NCI-H187 (cell line): ENCODE data around the gene FNDC3B.
A peak's percentile ranks its signal among the peaks of the same experiment; 100 is the strongest.

ENCODE experiments used
- DNase-seq, 2 experiments: peaks; one replicate each; lab custom pipeline; 2025; lab: John Stamatoyannopoulos, UW

The FNDC3B gene

GRCh38 chr3:172260381-172260780 is 221.0 kb downstream of the FNDC3B start:
- no peak for DNase-seq

GRCh38 chr3:172261054-172261453 is 221.7 kb downstream of the FNDC3B start:
- DNase-seq: no peak

- no peak for DNase-seq
Observed at GRCh38 chr3:172262991-172263608, 223.7 kb downstream of the FNDC3B start.

DNA sequence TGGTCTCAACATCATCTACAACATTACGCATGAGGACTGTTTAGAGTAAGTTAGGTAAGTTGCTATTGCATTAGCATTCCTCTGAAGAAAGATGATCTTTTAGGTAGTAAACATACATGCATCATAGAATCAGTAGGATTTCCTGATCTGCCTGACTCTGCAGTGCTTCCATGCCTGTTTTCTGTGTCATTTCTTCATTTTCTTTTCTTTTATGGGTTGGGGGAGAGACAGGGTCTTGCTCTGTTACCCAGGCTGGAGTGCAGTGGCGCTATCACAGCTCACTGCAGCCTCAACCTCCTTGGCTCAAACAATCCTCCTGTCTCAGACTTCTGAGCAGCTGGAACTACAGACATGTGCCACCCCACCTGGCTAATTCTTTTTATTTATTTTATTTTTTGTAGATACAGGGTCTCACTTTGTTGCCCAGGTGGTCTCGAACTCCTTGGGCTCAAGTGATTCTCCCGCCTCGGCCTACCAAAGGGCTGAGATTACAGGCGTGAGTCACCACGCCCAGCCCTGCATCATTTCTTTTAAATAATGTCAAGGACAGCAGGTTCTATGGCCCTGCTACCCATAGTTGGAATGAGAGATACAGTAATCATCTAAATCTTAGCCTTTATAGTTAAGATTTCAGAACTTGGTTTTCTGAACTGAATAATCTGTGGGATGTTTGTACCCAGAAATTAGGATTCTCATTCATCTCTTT is 224.6 kb downstream of the FNDC3B start:
- DNase-seq: no peak

GRCh38 chr3:172266103-172266502 is 226.7 kb downstream of the FNDC3B start:
- no peak for DNase-seq

GRCh38 chr3:172268425-172268824 is 229.0 kb downstream of the FNDC3B start:
- no peak for DNase-seq

DNA sequence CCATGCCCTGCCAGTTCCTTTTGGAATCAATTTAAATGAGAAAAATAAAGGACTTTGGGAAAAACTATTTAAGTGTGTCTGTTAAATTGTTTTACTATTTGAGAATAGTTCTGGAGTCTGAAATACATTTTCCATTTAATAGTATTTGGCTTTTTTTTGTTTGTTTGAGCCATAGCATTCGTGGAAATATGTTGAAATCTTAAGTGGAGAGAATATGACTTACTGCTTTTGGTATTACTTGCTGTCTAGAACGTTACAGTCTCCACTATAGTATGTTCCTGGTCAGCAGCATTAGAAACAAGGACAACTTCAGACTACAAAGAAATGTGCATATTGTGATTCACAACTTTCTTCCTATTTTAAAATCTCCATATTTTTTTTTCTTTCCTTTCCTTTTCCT is 229.5 kb downstream of the FNDC3B start:
- no peak for DNase-seq

GRCh38 chr3:172270557-172271166 is 231.3 kb downstream of the FNDC3B start:
- no peak for DNase-seq

GRCh38 chr3:172271386-172271976 is 232.1 kb downstream of the FNDC3B start:
- no peak for DNase-seq

- DNase-seq: no peak
Observed at GRCh38 chr3:172272698-172273097, 233.3 kb downstream of the FNDC3B start.

- no peak for DNase-seq
Observed at GRCh38 chr3:172273378-172273777, 234.0 kb downstream of the FNDC3B start.

GRCh38 chr3:172274906-172275305 is 235.5 kb downstream of the FNDC3B start:
- no peak for DNase-seq

GRCh38 chr3:172275586-172275985 is 236.2 kb downstream of the FNDC3B start:
- no peak for DNase-seq

DNA sequence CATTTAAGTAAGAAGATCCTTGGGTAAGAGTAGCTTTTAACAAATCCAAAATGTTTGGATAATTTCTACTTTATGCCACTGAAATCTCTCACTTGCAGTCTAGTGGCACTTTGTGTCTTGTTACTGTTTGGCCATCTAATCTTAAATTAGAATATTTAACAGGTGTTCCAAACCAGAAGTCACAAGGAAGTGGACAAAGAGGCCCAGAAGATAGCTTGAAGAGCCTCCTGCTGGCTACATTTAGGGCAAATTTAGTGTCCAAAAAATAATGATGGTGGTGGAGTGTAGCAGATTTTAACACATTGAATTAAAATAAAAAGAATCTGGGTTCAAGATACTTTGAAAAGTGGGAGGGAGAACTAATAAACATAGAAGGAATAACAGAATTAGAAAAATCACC is 236.7 kb downstream of the FNDC3B start:
- no peak for DNase-seq

GRCh38 chr3:172277151-172277652 is 237.8 kb downstream of the FNDC3B start:
- DNase-seq: no peak

GRCh38 chr3:172279191-172279640 is 239.8 kb downstream of the FNDC3B start:
- peak in 1 of 2 experiments; percentile 6 for DNase-seq

DNA sequence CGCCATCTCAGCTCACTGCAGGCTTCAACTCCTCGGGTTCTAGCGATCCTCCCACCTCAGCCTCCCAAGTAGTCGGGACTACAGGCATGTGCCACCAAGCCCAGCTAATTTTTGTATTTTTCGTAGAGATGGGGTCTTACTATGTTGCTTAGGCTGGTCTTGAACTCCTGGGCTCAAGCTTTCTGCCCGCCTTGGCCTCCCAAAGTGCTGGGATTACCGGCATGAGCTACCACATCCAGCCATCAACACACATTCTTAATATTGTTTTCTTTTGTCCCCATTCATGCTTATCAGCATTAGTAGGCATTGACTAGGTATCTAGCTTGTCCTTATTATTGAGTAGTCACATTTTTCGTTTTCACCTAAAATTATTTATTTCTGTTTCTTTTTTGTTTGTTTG is 240.6 kb downstream of the FNDC3B start:
- no peak for DNase-seq

DNA sequence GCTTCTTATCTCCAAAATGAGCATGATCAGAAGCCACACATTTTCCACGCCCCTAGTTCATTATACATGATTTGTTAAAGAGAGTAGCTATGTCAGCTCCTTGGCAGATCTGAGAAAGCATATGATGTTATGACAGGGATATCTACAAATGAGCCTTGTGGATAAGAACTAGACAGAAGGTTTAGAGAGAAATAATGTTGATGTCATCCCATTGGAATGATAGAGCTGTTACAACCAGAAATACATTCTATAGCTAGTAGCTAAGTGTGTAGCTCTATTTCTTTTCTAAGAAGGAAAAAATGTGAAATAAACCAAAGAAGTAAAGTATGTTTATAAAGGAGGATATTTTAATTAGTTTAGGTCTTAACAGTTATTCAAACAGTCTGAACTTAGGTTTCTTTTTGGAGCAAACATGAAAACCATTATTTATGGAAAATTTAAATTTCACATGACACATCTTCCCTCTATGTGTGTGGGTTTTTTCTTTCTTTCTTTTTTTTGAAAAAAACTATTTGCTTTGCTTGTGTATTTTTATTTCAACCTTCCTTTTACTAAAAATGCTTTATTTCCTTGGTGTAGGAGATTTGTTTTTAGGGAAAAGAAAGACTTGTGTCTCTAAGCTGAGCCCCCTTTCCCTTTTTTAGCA is 241.2 kb downstream of the FNDC3B start:
- DNase-seq: no peak

DNA sequence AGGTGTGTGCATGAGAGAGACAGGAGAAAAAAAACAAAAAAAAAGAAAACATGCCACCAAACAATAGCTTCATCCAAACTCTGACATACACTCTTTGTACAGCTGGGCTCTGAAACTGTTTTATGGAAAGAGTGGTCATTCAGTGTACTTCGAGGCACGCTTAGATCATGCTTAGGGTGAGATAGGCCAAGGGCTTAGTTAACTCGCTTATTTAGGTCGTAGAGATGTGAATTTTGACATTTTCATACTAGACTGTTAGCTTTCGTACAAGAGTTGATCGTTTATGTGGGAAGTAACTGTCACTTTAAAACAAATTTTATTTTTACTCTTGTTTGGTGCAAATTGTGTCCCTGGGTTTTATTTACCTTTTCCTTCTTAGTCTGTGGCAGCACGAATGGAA is 242.5 kb downstream of the FNDC3B start:
- DNase-seq: no peak

DNA sequence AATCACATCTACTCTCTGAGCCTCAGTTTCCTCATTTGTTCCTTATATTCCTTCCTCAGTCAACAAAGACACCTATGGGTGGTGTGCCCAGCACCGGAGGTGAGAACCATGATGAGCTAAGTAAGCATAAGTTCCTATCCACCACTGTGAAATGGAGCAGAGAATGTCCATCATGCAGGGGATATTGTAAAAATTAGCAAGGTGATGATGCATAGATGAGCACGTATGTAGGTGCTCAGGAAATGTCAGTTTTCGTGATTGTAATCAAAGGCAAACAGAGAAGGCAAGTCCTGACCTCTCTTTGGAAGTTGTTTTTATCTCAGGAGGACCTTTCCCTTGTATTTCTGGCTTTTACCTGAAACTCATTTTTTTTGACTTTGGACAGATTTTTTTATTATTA is 243.5 kb downstream of the FNDC3B start:
- DNase-seq: no peak

DNA sequence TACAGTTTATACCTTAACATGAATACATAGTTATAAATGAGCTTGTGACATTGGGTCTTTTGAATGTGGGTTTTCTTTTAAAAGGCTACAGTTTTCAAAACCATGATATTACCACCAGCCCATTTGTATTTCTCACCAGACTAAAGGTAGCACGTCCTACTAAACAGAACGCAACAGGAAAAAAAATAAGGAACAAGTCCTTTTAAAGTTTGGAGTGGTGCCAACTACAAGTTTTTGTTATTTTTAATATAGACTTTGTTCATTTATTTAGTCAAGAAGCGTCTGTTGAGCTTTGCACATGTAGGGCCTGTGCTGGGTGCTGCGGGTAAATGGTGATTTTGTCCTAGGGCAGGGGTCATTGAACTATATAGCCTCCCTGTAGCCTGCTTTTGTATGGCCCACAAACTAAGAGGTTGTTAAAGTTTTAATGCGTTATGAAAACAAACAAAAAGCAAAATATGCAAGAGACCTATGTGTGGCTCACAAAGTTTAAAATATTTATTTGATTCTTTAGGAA is 244.5 kb downstream of the FNDC3B start:
- DNase-seq: no peak

DNA sequence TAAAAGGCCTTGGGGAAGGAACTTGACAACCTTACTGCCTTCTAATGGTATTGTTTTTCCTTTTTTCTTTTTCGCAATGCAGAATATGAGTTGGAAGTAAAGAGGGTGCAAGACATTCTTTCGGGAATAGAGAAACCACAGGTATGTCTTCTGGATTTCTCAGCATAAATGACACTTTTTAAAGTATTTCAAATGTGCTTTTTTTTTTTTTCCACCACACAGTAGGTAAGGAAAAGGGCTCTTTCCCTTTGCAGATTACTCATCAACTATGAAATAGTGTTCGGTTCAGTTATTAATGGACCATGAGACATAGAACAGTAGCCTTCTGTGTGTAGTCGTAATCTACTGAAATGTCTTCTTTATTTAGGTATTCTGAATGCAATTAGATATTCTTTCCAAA is 246.5 kb downstream of the FNDC3B start:
- DNase-seq: no peak
